ENCODE measurements around the gene NEURL1B. TPM values are rescaled to one million over a fixed set of nuclear protein-coding genes. Genes with fewer than 3 reads are reported as not detected.
"Not testable (repeated sequence)": the region's sequence is repeated elsewhere in the genome, so short reads cannot be mapped to it uniquely, and the experiment has no call there.

NEURL1B gene
- total and polyA plus RNA-seq, 2 donors: 4.7 to 5.3 TPM

- Histone ChIP-seq H3K4me1 (ENCODE audit: control insufficient read depth in 2 of 2, insufficient read depth in 2 of 2, low read length in 2 of 2) (peaks cover 0 to 2% of the 10 kb centered on the region in 2 donors), H3K4me3 (ENCODE audit: low read length in 2 of 2) (no peak overlapping the region), H3K27ac (ENCODE audit: low read depth in 1 of 2, low read length in 1 of 2) (no peak overlapping the region), H3K27me3 (ENCODE audit: control insufficient read depth in 2 of 2, insufficient read depth in 1 of 2, low read length in 1 of 2) (peaks cover 0 to 1% of the 10 kb centered on the region in 2 donors), H3K36me3 (ENCODE audit: control insufficient read depth in 2 of 2, insufficient read depth in 2 of 2, low read length in 1 of 2) (peaks cover 3 to 20% of the 10 kb centered on the region in 2 donors), H3K9me3 (ENCODE audit: control insufficient read depth in 2 of 2, insufficient read depth in 1 of 2, low read length in 1 of 2) (no peaks in the 10 kb centered on the region)
- DNase-seq (ENCODE audit: low read depth in 6 of 9, low spot score in 9 of 9): no peak
- 95% methylated on average over 3 of the region's 3 CpGs for WGBS
Observed at GRCh38 chr5:172648755-172649154, 7.7 kb downstream of the NEURL1B start.

DNA sequence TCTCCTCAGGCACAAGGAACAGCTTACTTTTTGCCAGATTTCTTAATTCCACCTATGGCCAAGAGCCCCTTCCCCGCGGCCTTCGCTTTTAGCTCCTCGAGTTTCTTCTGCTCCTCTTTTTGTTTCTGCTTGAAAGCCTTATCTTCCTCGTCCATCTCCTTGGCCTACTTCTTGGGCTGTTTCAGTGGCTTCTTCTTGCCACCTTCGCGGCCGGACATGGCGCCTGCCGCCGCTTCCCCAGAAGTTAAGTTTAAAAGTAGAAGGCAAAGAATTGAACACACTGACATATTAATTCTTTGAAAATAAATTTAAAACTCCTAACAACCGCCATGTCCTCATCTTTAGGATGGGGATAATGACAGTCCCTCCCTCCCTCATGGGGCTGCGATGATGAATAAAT, 15.4 kb downstream of the NEURL1B start:
- WGBS: 98% methylated on average over 13 of the region's 13 CpGs
- Histone ChIP-seq H3K9me3 (ENCODE audit: control insufficient read depth in 2 of 2, insufficient read depth in 1 of 2, low read length in 1 of 2) (peaks cover 3 to 19% of the 10 kb centered on the region in 2 donors), H3K4me1 (ENCODE audit: control insufficient read depth in 2 of 2, insufficient read depth in 2 of 2, low read length in 2 of 2) (peaks cover 0 to 22% of the 10 kb centered on the region in 2 donors)
- not testable (repeated sequence) for H3K27ac ChIP-seq (ENCODE audit: low read depth in 1 of 2, low read length in 1 of 2); H3K27me3 ChIP-seq (ENCODE audit: control insufficient read depth in 2 of 2, insufficient read depth in 1 of 2, low read length in 1 of 2); H3K4me3 ChIP-seq (ENCODE audit: low read length in 2 of 2); H3K36me3 ChIP-seq (ENCODE audit: control insufficient read depth in 2 of 2, insufficient read depth in 2 of 2, low read length in 1 of 2); DNase-seq (ENCODE audit: low read depth in 6 of 9, low spot score in 9 of 9)

GRCh38 chr5:172657524-172658233, 16.6 kb downstream of the NEURL1B start:
- Histone ChIP-seq H3K9me3 (ENCODE audit: control insufficient read depth in 2 of 2, insufficient read depth in 1 of 2, low read length in 1 of 2) (peaks cover 3 to 19% of the 10 kb centered on the region in 2 donors), H3K4me1 (ENCODE audit: control insufficient read depth in 2 of 2, insufficient read depth in 2 of 2, low read length in 2 of 2) (peaks cover 0 to 22% of the 10 kb centered on the region in 2 donors)
- not testable (repeated sequence) for H3K4me3 ChIP-seq (ENCODE audit: low read length in 2 of 2); DNase-seq (ENCODE audit: low read depth in 6 of 9, low spot score in 9 of 9); H3K27ac ChIP-seq (ENCODE audit: low read depth in 1 of 2, low read length in 1 of 2); H3K27me3 ChIP-seq (ENCODE audit: control insufficient read depth in 2 of 2, insufficient read depth in 1 of 2, low read length in 1 of 2); H3K36me3 ChIP-seq (ENCODE audit: control insufficient read depth in 2 of 2, insufficient read depth in 2 of 2, low read length in 1 of 2)
- WGBS: 96% methylated on average over 17 of the region's 17 CpGs

- H3K4me1 ChIP-seq (ENCODE audit: control insufficient read depth in 2 of 2, insufficient read depth in 2 of 2, low read length in 2 of 2): peaks cover 0 to 22% of the 10 kb centered on the region in 2 donors
Observed at GRCh38 chr5:172658391-172658790, 17.3 kb downstream of the NEURL1B start.

GRCh38 chr5:172658961-172659501, 18.0 kb downstream of the NEURL1B start:
- no peak overlapping the region for H3K27ac ChIP-seq (ENCODE audit: low read depth in 1 of 2, low read length in 1 of 2)
- no peaks in the 10 kb centered on the region for H3K36me3 ChIP-seq (ENCODE audit: control insufficient read depth in 2 of 2, insufficient read depth in 2 of 2, low read length in 1 of 2)
- peaks cover 3 to 19% of the 10 kb centered on the region in 2 donors for H3K9me3 ChIP-seq (ENCODE audit: control insufficient read depth in 2 of 2, insufficient read depth in 1 of 2, low read length in 1 of 2)
- peaks cover 0 to 22% of the 10 kb centered on the region in 2 donors for H3K4me1 ChIP-seq (ENCODE audit: control insufficient read depth in 2 of 2, insufficient read depth in 2 of 2, low read length in 2 of 2)
- no peaks in the 10 kb centered on the region for H3K27me3 ChIP-seq (ENCODE audit: control insufficient read depth in 2 of 2, insufficient read depth in 1 of 2, low read length in 1 of 2)
- no peak overlapping the region for H3K4me3 ChIP-seq (ENCODE audit: low read length in 2 of 2)
- WGBS: 66% methylated on average over 7 of the region's 7 CpGs
- no peak for DNase-seq (ENCODE audit: low read depth in 6 of 9, low spot score in 9 of 9)

More at GRCh38 chr5:172658391-172658790, 17.3 kb downstream of the NEURL1B start:
- Histone ChIP-seq H3K27me3 (ENCODE audit: control insufficient read depth in 2 of 2, insufficient read depth in 1 of 2, low read length in 1 of 2) (no peaks in the 10 kb centered on the region), H3K36me3 (ENCODE audit: control insufficient read depth in 2 of 2, insufficient read depth in 2 of 2, low read length in 1 of 2) (no peaks in the 10 kb centered on the region), H3K27ac (ENCODE audit: low read depth in 1 of 2, low read length in 1 of 2) (no peak overlapping the region), H3K9me3 (ENCODE audit: control insufficient read depth in 2 of 2, insufficient read depth in 1 of 2, low read length in 1 of 2) (peaks cover 3 to 19% of the 10 kb centered on the region in 2 donors), H3K4me3 (ENCODE audit: low read length in 2 of 2) (no peak overlapping the region)
- 80% methylated on average over 8 of the region's 8 CpGs for WGBS
- no peak for DNase-seq (ENCODE audit: low read depth in 6 of 9, low spot score in 9 of 9)

DNA sequence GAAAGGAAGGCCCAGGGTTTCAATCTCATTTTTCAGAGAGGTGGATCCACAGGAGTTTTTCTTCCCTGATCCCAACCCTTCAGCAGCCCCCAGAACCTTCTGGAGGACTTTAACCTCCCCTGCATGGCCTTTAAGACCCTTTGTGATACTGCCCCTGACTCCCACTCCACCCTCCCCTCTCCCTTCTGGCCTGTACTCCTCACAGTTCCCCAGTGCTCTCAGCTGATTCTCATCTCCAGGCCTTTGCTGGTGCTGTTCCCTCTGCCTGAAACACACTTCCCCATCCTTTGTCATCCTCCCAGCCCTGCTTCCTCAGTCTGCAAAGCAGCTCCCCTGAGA, 18.5 kb downstream of the NEURL1B start:
- Histone ChIP-seq H3K4me1 (ENCODE audit: control insufficient read depth in 2 of 2, insufficient read depth in 2 of 2, low read length in 2 of 2) (peaks cover 0 to 22% of the 10 kb centered on the region in 2 donors), H3K9me3 (ENCODE audit: control insufficient read depth in 2 of 2, insufficient read depth in 1 of 2, low read length in 1 of 2) (peaks cover 3 to 19% of the 10 kb centered on the region in 2 donors), H3K4me3 (ENCODE audit: low read length in 2 of 2) (no peak overlapping the region), H3K27me3 (ENCODE audit: control insufficient read depth in 2 of 2, insufficient read depth in 1 of 2, low read length in 1 of 2) (no peaks in the 10 kb centered on the region), H3K27ac (ENCODE audit: low read depth in 1 of 2, low read length in 1 of 2) (peak overlapping the region in 1 of 2 donors; percentile 30), H3K36me3 (ENCODE audit: control insufficient read depth in 2 of 2, insufficient read depth in 2 of 2, low read length in 1 of 2) (no peaks in the 10 kb centered on the region)
- DNase-seq (ENCODE audit: low read depth in 6 of 9, low spot score in 9 of 9): no peak

- Histone ChIP-seq H3K4me1 (ENCODE audit: control insufficient read depth in 2 of 2, insufficient read depth in 2 of 2, low read length in 2 of 2) (peaks cover 0 to 22% of the 10 kb centered on the region in 2 donors), H3K9me3 (ENCODE audit: control insufficient read depth in 2 of 2, insufficient read depth in 1 of 2, low read length in 1 of 2) (peaks cover 3 to 16% of the 10 kb centered on the region in 2 donors), H3K4me3 (ENCODE audit: low read length in 2 of 2) (no peak overlapping the region), H3K27ac (ENCODE audit: low read depth in 1 of 2, low read length in 1 of 2) (peak overlapping the region in 1 of 2 donors; percentile 64), H3K36me3 (ENCODE audit: control insufficient read depth in 2 of 2, insufficient read depth in 2 of 2, low read length in 1 of 2) (no peaks in the 10 kb centered on the region), H3K27me3 (ENCODE audit: control insufficient read depth in 2 of 2, insufficient read depth in 1 of 2, low read length in 1 of 2) (no peaks in the 10 kb centered on the region)
- DNase-seq (ENCODE audit: low read depth in 6 of 9, low spot score in 9 of 9): peak in 5 of 9 donors; percentile 13 to 46 (median 39)
- 70% methylated on average over 18 of the region's 18 CpGs for WGBS
Observed at GRCh38 chr5:172659909-172660628, 19.0 kb downstream of the NEURL1B start.

GRCh38 chr5:172660974-172661373, 19.9 kb downstream of the NEURL1B start:
- WGBS: over 99% methylated on average over 3 of the region's 3 CpGs
- no peak for DNase-seq (ENCODE audit: low read depth in 6 of 9, low spot score in 9 of 9)
- Histone ChIP-seq H3K36me3 (ENCODE audit: control insufficient read depth in 2 of 2, insufficient read depth in 2 of 2, low read length in 1 of 2) (no peaks in the 10 kb centered on the region), H3K9me3 (ENCODE audit: control insufficient read depth in 2 of 2, insufficient read depth in 1 of 2, low read length in 1 of 2) (peaks cover 0 to 7% of the 10 kb centered on the region in 2 donors), H3K4me1 (ENCODE audit: control insufficient read depth in 2 of 2, insufficient read depth in 2 of 2, low read length in 2 of 2) (peaks cover 0 to 22% of the 10 kb centered on the region in 2 donors), H3K27me3 (ENCODE audit: control insufficient read depth in 2 of 2, insufficient read depth in 1 of 2, low read length in 1 of 2) (no peaks in the 10 kb centered on the region), H3K4me3 (ENCODE audit: low read length in 2 of 2) (no peak overlapping the region), H3K27ac (ENCODE audit: low read depth in 1 of 2, low read length in 1 of 2) (no peak overlapping the region)

GRCh38 chr5:172661526-172661925, 20.5 kb downstream of the NEURL1B start:
- H3K4me3 ChIP-seq (ENCODE audit: low read length in 2 of 2): no peak overlapping the region
- H3K9me3 ChIP-seq (ENCODE audit: control insufficient read depth in 2 of 2, insufficient read depth in 1 of 2, low read length in 1 of 2): peaks cover 0 to 3% of the 10 kb centered on the region in 2 donors
- 98% methylated on average over 9 of the region's 9 CpGs for WGBS
- no peaks in the 10 kb centered on the region for H3K27me3 ChIP-seq (ENCODE audit: control insufficient read depth in 2 of 2, insufficient read depth in 1 of 2, low read length in 1 of 2)
- DNase-seq (ENCODE audit: low read depth in 6 of 9, low spot score in 9 of 9): no peak
- H3K27ac ChIP-seq (ENCODE audit: low read depth in 1 of 2, low read length in 1 of 2): no peak overlapping the region
- peaks cover 0 to 22% of the 10 kb centered on the region in 2 donors for H3K4me1 ChIP-seq (ENCODE audit: control insufficient read depth in 2 of 2, insufficient read depth in 2 of 2, low read length in 2 of 2)
- no peaks in the 10 kb centered on the region for H3K36me3 ChIP-seq (ENCODE audit: control insufficient read depth in 2 of 2, insufficient read depth in 2 of 2, low read length in 1 of 2)
